Right lobe of liver (tissue), 4 donors: ENCODE data around the gene USP37.

ENCODE experiments used
- CTCF ChIP-seq, 4 donors: fragments of 200-600 bp in 3 of 4; fragments of 450-650 bp in 1 of 4; IDR thresholded peaks; one replicate each; pipeline versions ENCODE4 v1.5.1 to v1.8.0; 2016 to 2022; ENCODE audit warnings: antibody characterized with exemption in 4 of 4, mild to moderate bottlenecking in 2 of 4
- POLR2A ChIP-seq: fragments of 450-650 bp; IDR thresholded peaks from one replicate; pipeline ENCODE4 v1.6.1; 2017; ENCODE audit warnings: antibody characterized with exemption, mild to moderate bottlenecking
- donor health status: DM: no; HTN: no; CAD: no.
- donor health status: DM: no; HTN: no; CAD: no.
- donor health status: DM: no; HTN: yes; CAD: no.

- TF ChIP-seq CTCF (IDR thresholded peaks at IDR 0.05), result no peak
- TF ChIP-seq POLR2A, result no peak
Measured at GRCh38 chr2:218555527-218555926, 12.6 kb downstream of the USP37 start.
